Lung (tissue), 12 donors: ENCODE measurements around the gene USP34. TPM values are rescaled to one million over a fixed set of nuclear protein-coding genes. Genes with fewer than 3 reads are reported as not detected.
"Not testable (repeated sequence)": the region's sequence is repeated elsewhere in the genome, so short reads cannot be mapped to it uniquely, and the experiment has no call there.

Experiments
- ATAC-seq: fragments of 200-7000 bp; cut with Tn5 transposase; one replicate; pipeline ENCODE4 v1.9.1; 2020; ENCODE audit warnings: moderate number of reproducible peaks; ENCODE audit not compliant: insufficient read depth, low FRiP score
- DNase-seq, 3 donors: peaks; one replicate each; pipeline ENCODE4 v3.0.0-alpha.2; 2013 to 2017
- H3K27ac ChIP-seq, 2 donors: one replicate each; pipeline ENCODE4 v1.5.1; 2013; ENCODE audit warnings: mild to moderate bottlenecking in 2 of 2, moderate library complexity in 2 of 2, control low read depth in 1 of 2, inconsistent platforms in 1 of 2, low read depth in 1 of 2, low read length in 1 of 2
- H3K27me3 ChIP-seq, 3 donors: one replicate each; pipeline ENCODE4 v1.5.1; 2013; ENCODE audit warnings: low read length in 2 of 3; ENCODE audit not compliant: control insufficient read depth in 3 of 3, insufficient read depth in 3 of 3
- H3K36me3 ChIP-seq, 4 donors: one replicate each; pipeline ENCODE4 v1.5.1; 2013; ENCODE audit warnings: low read length in 4 of 4, mild to moderate bottlenecking in 1 of 4, moderate library complexity in 1 of 4; ENCODE audit not compliant: control insufficient read depth in 4 of 4, insufficient read depth in 4 of 4
- H3K4me1 ChIP-seq, 5 donors: one replicate each; pipeline ENCODE4 v1.5.1; 2013; ENCODE audit warnings: low read length in 5 of 5, mild to moderate bottlenecking in 2 of 5, moderate library complexity in 1 of 5; ENCODE audit not compliant: control insufficient read depth in 5 of 5, insufficient read depth in 5 of 5
- H3K4me3 ChIP-seq: one replicate; pipeline ENCODE4 v1.5.1; 2013; ENCODE audit warnings: mild to moderate bottlenecking, control low read depth, moderate library complexity
- H3K9ac ChIP-seq, 2 donors: one replicate each; pipeline ENCODE4 v1.5.1; 2013; ENCODE audit warnings: low read length in 2 of 2, control low read depth in 1 of 2; ENCODE audit not compliant: insufficient read depth in 1 of 2
- H3K9me3 ChIP-seq, 4 donors: one replicate each; pipeline ENCODE4 v1.5.1; 2013; ENCODE audit warnings: low read length in 3 of 4, mild to moderate bottlenecking in 1 of 4, moderate library complexity in 1 of 4; ENCODE audit not compliant: control insufficient read depth in 4 of 4, insufficient read depth in 3 of 4
- CTCF ChIP-seq: IDR thresholded peaks from 2 replicates; pipeline ENCODE4 v1.5.1; 2012; ENCODE audit warnings: mild to moderate bottlenecking; ENCODE audit errors: control extremely low read depth, extremely low read depth
- WGBS, 2 donors: extraction: QIAGEN DNeasy Blood & Tissue Kit; methylation state at CpG; one replicate each; pipeline ENCODE4 v1.1.7; 2013; 5-methylcytosine and 5-hydroxymethylcytosine counted together
- polyA plus RNA-seq, 2 donors: library from polyadenylated mRNA; stranded (reverse); fragments of 200-250 nt; gene quantifications; one replicate each; pipeline ENCODE4 v1.2.1, GENCODE V29; 2013
- total RNA-seq, 2 donors: library from RNA; depleted of rRNA in 1 of 2; stranded (reverse); fragments of >200 nt in 1 of 2; gene quantifications; one replicate each; pipeline ENCODE4 v1.2.1, GENCODE V29; 2014 to 2021
- donor health status: control.
- donor health status: control.
- donor health status: Bipolar disorder and iron deficiency.
- donor health status: healthy.
- donor health status: DM: yes; HTN: yes; CAD: no.

Gene USP34
- total and polyA plus RNA-seq, 4 donors = 38.7 to 233 (median 67.8) TPM

GRCh38 chr2:61469424-61470121 lies 1.3 kb downstream of the USP34 start:
- no peak for ATAC-seq
- no peaks in the 10 kb centered on the region for H3K9me3 ChIP-seq
- no peak for TF ChIP-seq CTCF
- peaks cover 0 to 9% (median 5%) of the 10 kb centered on the region in 4 donors for H3K36me3 ChIP-seq
- H3K4me3 ChIP-seq = peak overlapping the region; percentile 63
- peak overlapping the region; percentile 63 to 76 for H3K9ac ChIP-seq
- H3K27ac ChIP-seq = peak overlapping the region; percentile 91 to 96
- WGBS, 2 donors = 7 to 9% methylated on average over 8 of the region's 8 CpGs
- peaks cover 2 to 18% (median 5%) of the 10 kb centered on the region in 5 donors for H3K4me1 ChIP-seq
- no peaks in the 10 kb centered on the region for H3K27me3 ChIP-seq
- DNase-seq = peak in 2 of 3 donors; percentile 34 to 43

- not testable (repeated sequence) for H3K36me3 ChIP-seq, DNase-seq, H3K27ac ChIP-seq, H3K9me3 ChIP-seq, H3K9ac ChIP-seq, H3K27me3 ChIP-seq, ATAC-seq, H3K4me3 ChIP-seq
- H3K4me1 ChIP-seq = peaks cover 4 to 18% (median 7%) of the 10 kb centered on the region in 5 donors
- 95 to 96% methylated on average over 10 of the region's 10 CpGs for WGBS, 2 donors
Measured at GRCh38 chr2:61468231-61468630, 2.7 kb downstream of the USP34 start.

GRCh38 chr2:61465045-61465444 lies 5.8 kb downstream of the USP34 start:
- no peak for TF ChIP-seq CTCF
- Histone ChIP-seq H3K9me3 (no peaks in the 10 kb centered on the region), H3K4me3 (no peak overlapping the region), H3K4me1 (peaks cover 0 to 11% (median 4%) of the 10 kb centered on the region in 5 donors), H3K36me3 (peaks cover 0 to 9% (median 3%) of the 10 kb centered on the region in 4 donors), H3K9ac (no peak overlapping the region), H3K27me3 (no peaks in the 10 kb centered on the region), H3K27ac (no peak overlapping the region)
- no peak for ATAC-seq
- 68 to 73% methylated on average over 3 of the region's 3 CpGs for WGBS, 2 donors
- no peak for DNase-seq

- no peak for TF ChIP-seq CTCF
- Histone ChIP-seq H3K27ac (no peak overlapping the region), H3K4me1 (peaks cover 0 to 18% (median under 1%) of the 10 kb centered on the region in 5 donors), H3K27me3 (no peaks in the 10 kb centered on the region), H3K9me3 (no peaks in the 10 kb centered on the region), H3K36me3 (peaks cover 0 to 9% (median 3%) of the 10 kb centered on the region in 4 donors), H3K4me3 (no peak overlapping the region), H3K9ac (no peak overlapping the region)
- DNase-seq = no peak
- WGBS, 2 donors = 66 to 74% methylated on average over 7 of the region's 7 CpGs
- ATAC-seq = no peak
Measured at GRCh38 chr2:61463769-61464475, 7.0 kb downstream of the USP34 start.
